H1 (cell line): ENCODE data around the gene PNLDC1. TPM values are rescaled to one million over a fixed set of nuclear protein-coding genes. Genes with fewer than 3 reads are reported as not detected.

Experiments
- CTCF ChIA-PET: fragments of 300-600 bp; sonication (Branson Sonifier 250); formaldehyde crosslinking; loops from one replicate; lab custom pipeline; 2021; ENCODE audit not compliant: partially characterized antibody; lab: Charles Lee
- POLR2A ChIA-PET: fragments of 300-600 bp; sonication (Branson Sonifier 250); formaldehyde crosslinking; loops from one replicate; lab custom pipeline; 2021; ENCODE audit warnings: inconsistent platforms; ENCODE audit not compliant: partially characterized antibody; lab: Charles Lee
- DNase-seq, 2 experiments: peaks; one replicate each; pipeline versions ENCODE4 v3.0.0 to v3.0.0-alpha.2; 2010 to 2022; ENCODE audit warnings: low spot score in 2 of 2, low read depth in 1 of 2, mixed read lengths in 1 of 2
- FAIRE-seq: peaks from 2 replicates; lab custom pipeline; 2011; peaks lifted over from hg19 to GRCh38; lab: Jason Lieb, UNC
- H2AFZ ChIP-seq: 2 replicates; pipeline ENCODE4 v1.8.1; 2012; ENCODE audit warnings: low read length, inconsistent platforms
- H2AK5ac ChIP-seq: 2 replicates; pipeline ENCODE4 v1.6.1; 2013; ENCODE audit warnings: low read depth, low read length
- H2BK120ac ChIP-seq: replicated peaks from 2 replicates; pipeline ENCODE3; 2013; ENCODE audit warnings: low read depth, low read length, inconsistent platforms
- H2BK12ac ChIP-seq: 2 replicates; pipeline ENCODE4 v1.6.1; 2013; ENCODE audit warnings: low read depth, low read length
- H2BK15ac ChIP-seq: 2 replicates; pipeline ENCODE4 v1.6.1; 2013; ENCODE audit warnings: low read length
- H2BK20ac ChIP-seq: 2 replicates; pipeline ENCODE4 v1.6.1; 2013; ENCODE audit warnings: low read length
- H2BK5ac ChIP-seq: 2 replicates; pipeline ENCODE4 v1.6.1; 2013; ENCODE audit warnings: low read depth, low read length
- H3K14ac ChIP-seq: 2 replicates; pipeline ENCODE4 v1.6.1; 2013; ENCODE audit warnings: inconsistent platforms; ENCODE audit not compliant: insufficient read length
- H3K18ac ChIP-seq: 2 replicates; pipeline ENCODE4 v1.6.1; 2013; ENCODE audit warnings: low read length; ENCODE audit errors: extremely low read depth
- H3K23ac ChIP-seq: 2 replicates; pipeline ENCODE4 v1.6.1; 2013; ENCODE audit warnings: inconsistent platforms; ENCODE audit not compliant: insufficient read length
- H3K23me2 ChIP-seq: 2 replicates; pipeline ENCODE4 v1.6.1; 2013; ENCODE audit warnings: low read depth, low read length
- H3K27ac ChIP-seq: 2 replicates; pipeline ENCODE4 v1.6.1; 2011; ENCODE audit warnings: low read depth, low read length, inconsistent platforms
- H3K27me3 ChIP-seq, 4 experiments: replicated peaks in 1 of 4; 1 replicate in 1 of 4; 2 replicates in 3 of 4; pipeline versions ENCODE4 v1.6.1 to v1.8.1; 2011 to 2013; ENCODE audit warnings: low read length in 3 of 4, mild to moderate bottlenecking in 3 of 4, inconsistent platforms in 2 of 4, mixed read lengths in 2 of 4, moderate library complexity in 1 of 4; ENCODE audit not compliant: control insufficient read depth in 3 of 4, insufficient read depth in 3 of 4; ENCODE audit errors: extremely low read depth in 1 of 4
- H3K36me3 ChIP-seq, 4 experiments: 2 replicates each; pipeline versions ENCODE4 v1.6.1 to v1.8.1; 2011 to 2013; ENCODE audit warnings: mild to moderate bottlenecking in 4 of 4, low read length in 3 of 4, moderate library complexity in 2 of 4, control low read depth in 1 of 4, inconsistent platforms in 1 of 4; ENCODE audit not compliant: insufficient read depth in 4 of 4, control insufficient read depth in 2 of 4
- H3K4ac ChIP-seq: replicated peaks from 2 replicates; pipeline ENCODE3; 2013; ENCODE audit warnings: low read length, low read depth, mixed read lengths, inconsistent platforms; ENCODE audit not compliant: insufficient read length
- H3K4me1 ChIP-seq, 4 experiments: replicated peaks in 1 of 4; 1 replicate in 1 of 4; 2 replicates in 3 of 4; pipeline versions ENCODE4 v1.6.1 to v1.8.1; 2011 to 2013; ENCODE audit warnings: low read length in 3 of 4, inconsistent platforms in 2 of 4, mixed read lengths in 1 of 4; ENCODE audit not compliant: insufficient read depth in 4 of 4, control insufficient read depth in 3 of 4
- H3K4me2 ChIP-seq, 2 experiments: 2 replicates each; pipeline versions ENCODE4 v1.6.1 to v1.8.1; 2011 to 2013; ENCODE audit warnings: low read depth in 2 of 2, low read length in 2 of 2, control low read depth in 1 of 2, inconsistent platforms in 1 of 2, mild to moderate bottlenecking in 1 of 2; ENCODE audit not compliant: insufficient read depth in 1 of 2
- H3K4me3 ChIP-seq, 4 experiments: fragments of 200-600, 300-600 bp in 1 of 4; sonication (generic), shearing (Covaris generic), sonication (Bioruptor Twin) in 1 of 4; 2 replicates each; pipeline versions ENCODE4 v1.5.1 to v1.8.1; 2011 to 2016; ENCODE audit warnings: low read length in 4 of 4, low read depth in 3 of 4, control low read depth in 2 of 4, inconsistent platforms in 2 of 4, mild to moderate bottlenecking in 2 of 4, mixed read lengths in 1 of 4, moderate library complexity in 1 of 4; ENCODE audit not compliant: insufficient read depth in 2 of 4; ENCODE audit errors: extremely low read depth in 1 of 4
- H3K56ac ChIP-seq: replicated peaks from 2 replicates; pipeline ENCODE3; 2013; ENCODE audit warnings: low read depth, mild to moderate bottlenecking, mixed read lengths, low read length, inconsistent platforms; ENCODE audit not compliant: insufficient read length
- H3K79me1 ChIP-seq: 2 replicates; pipeline ENCODE4 v1.6.1; 2013; ENCODE audit warnings: low read depth, low read length, control low read depth
- H3K79me2 ChIP-seq, 2 experiments: 2 replicates each; pipeline versions ENCODE4 v1.6.1 to v1.8.1; 2012 to 2013; ENCODE audit warnings: low read length in 2 of 2, mild to moderate bottlenecking in 2 of 2, inconsistent platforms in 1 of 2; ENCODE audit not compliant: insufficient read depth in 2 of 2, control insufficient read depth in 1 of 2
- H3K9ac ChIP-seq, 4 experiments: replicated peaks in 1 of 4; 1 replicate in 1 of 4; 2 replicates in 3 of 4; pipeline versions ENCODE4 v1.6.1 to v1.8.1; 2011 to 2013; ENCODE audit warnings: low read depth in 3 of 4, low read length in 3 of 4, control low read depth in 2 of 4, mild to moderate bottlenecking in 2 of 4, moderate library complexity in 2 of 4, inconsistent platforms in 1 of 4; ENCODE audit errors: extremely low read depth in 1 of 4
- H3K9me3 ChIP-seq, 2 experiments: 2 replicates each; pipeline versions ENCODE4 v1.6.1 to v1.8.1; 2012 to 2013; ENCODE audit warnings: mild to moderate bottlenecking in 2 of 2, moderate library complexity in 2 of 2, control low read depth in 1 of 2, inconsistent platforms in 1 of 2, low read depth in 1 of 2, low read length in 1 of 2, mixed read lengths in 1 of 2; ENCODE audit not compliant: insufficient read depth in 2 of 2
- H4K20me1 ChIP-seq, 2 experiments: replicated peaks in 1 of 2; 2 replicates each; pipeline versions ENCODE3 to v1.8.1; 2011 to 2013; ENCODE audit warnings: inconsistent platforms in 2 of 2, low read length in 2 of 2, mild to moderate bottlenecking in 1 of 2; ENCODE audit not compliant: insufficient read depth in 2 of 2, control insufficient read depth in 1 of 2
- H4K5ac ChIP-seq: 2 replicates; pipeline ENCODE4 v1.6.1; 2013; ENCODE audit warnings: low read length, low read depth, mixed read lengths, inconsistent platforms; ENCODE audit not compliant: insufficient read length
- H4K8ac ChIP-seq: 2 replicates; pipeline ENCODE4 v1.8.0; 2013; ENCODE audit warnings: mild to moderate bottlenecking, moderate library complexity, low read length, inconsistent platforms; ENCODE audit not compliant: insufficient read depth; ENCODE audit errors: extremely low read depth
- H4K91ac ChIP-seq: replicated peaks from 2 replicates; pipeline ENCODE3; 2013; ENCODE audit warnings: low read length, mixed read lengths, inconsistent platforms; ENCODE audit not compliant: insufficient read length
- ASH2L ChIP-seq: fragments of 200-600, 300-600 bp; sonication (generic); IDR thresholded peaks from one replicate; pipeline ENCODE4 v1.7.1; 2017; ENCODE audit warnings: low read length
- BCL11A ChIP-seq, 2 experiments: IDR thresholded peaks; one replicate each; pipeline ENCODE4 v1.6.1; 2011; ENCODE audit warnings: low read depth in 2 of 2, low read length in 2 of 2, mild to moderate bottlenecking in 2 of 2
- CTBP2 ChIP-seq: IDR thresholded peaks from 2 replicates; pipeline ENCODE4 v1.7.0; 2011; ENCODE audit warnings: borderline replicate concordance, mild to moderate bottlenecking, moderate library complexity, mixed read lengths, low read length; ENCODE audit not compliant: insufficient read depth, insufficient read length
- EGR1 ChIP-seq: IDR thresholded peaks from 2 replicates; pipeline ENCODE4 v1.6.1; 2011; ENCODE audit warnings: low read depth, low read length, borderline replicate concordance
- EZH2 ChIP-seq: fragments of 200-600 bp; sonication (generic); IDR thresholded peaks from 2 replicates; pipeline ENCODE4 v1.7.1; 2012; ENCODE audit warnings: low read depth, mild to moderate bottlenecking, moderate library complexity, low read length, inconsistent platforms; ENCODE audit not compliant: severe bottlenecking
- NRF1 ChIP-seq: IDR thresholded peaks from 2 replicates; pipeline ENCODE4 v1.6.1; 2011; ENCODE audit warnings: mild to moderate bottlenecking, low read depth, low read length, improper control_type of control experiment
- RBBP5 ChIP-seq: IDR thresholded peaks from 2 replicates; pipeline ENCODE4 v1.7.1; 2012; ENCODE audit warnings: low read depth, mild to moderate bottlenecking, inconsistent platforms, low read length, moderate library complexity, borderline replicate concordance
- SIX5 ChIP-seq: IDR thresholded peaks from 2 replicates; pipeline ENCODE4 v1.6.1; 2011; ENCODE audit warnings: mild to moderate bottlenecking, low read depth, low read length
- TBP ChIP-seq: IDR thresholded peaks from 2 replicates; pipeline ENCODE4 v1.6.1; 2011; ENCODE audit warnings: low read depth, low read length, improper control_type of control experiment
- TEAD4 ChIP-seq: IDR thresholded peaks from 2 replicates; pipeline ENCODE4 v1.6.1; 2012; ENCODE audit warnings: low read depth, low read length, inconsistent platforms, mixed read lengths
- WGBS, 2 experiments: shearing (Covaris generic) in 1 of 2; methylation state at CpG; one replicate each; pipeline versions ENCODE4 v1.1.6 to v1.1.7; 2013 to 2015; ENCODE audit warnings: low lambda C conversion rate in 2 of 2, mixed read lengths in 2 of 2, inconsistent platforms in 1 of 2, low coverage in 1 of 2, missing lambda C conversion rate in 1 of 2; ENCODE audit not compliant: insufficient replicate concordance in 2 of 2, insufficient coverage in 1 of 2, insufficient read length in 1 of 2; ENCODE audit errors: extremely low coverage in 1 of 2, missing lambda C conversion rate in 1 of 2; 5-methylcytosine and 5-hydroxymethylcytosine counted together
- polyA plus RNA-seq, 7 experiments: library from polyadenylated mRNA; depleted of rRNA in 3 of 7; stranded (reverse) in 5 of 7; unstranded in 2 of 7; fragments of >200 nt in 5 of 7; fragments of 200-250 nt in 2 of 7; gene quantifications; 1 replicate in 5 of 7; 2 replicates in 1 of 7; 4 replicates in 1 of 7; pipeline versions ENCODE4 v1.2.1 to v1.2.3, GENCODE V29; 2011 to 2013; ENCODE audit warnings: missing spikeins in 2 of 7, mixed read lengths in 2 of 7
- total RNA-seq: library from RNA; stranded (reverse); fragmentation: NEBNext Ultra II Directional; extraction: Animal tissue kit (Norgen Biotek cat#: 25700); gene quantifications from 2 replicates; pipeline ENCODE4 v1.2.1, GENCODE V29; 2021
- TF ChIP-seq, protein P1 (sequence below): IDR thresholded peaks from 2 replicates; pipeline ENCODE4 v1.6.1; 2011; ENCODE audit warnings: low read depth, mild to moderate bottlenecking, low read length; ENCODE audit not compliant: insufficient read depth
- TF ChIP-seq, protein P2 (sequence below): IDR thresholded peaks from 2 replicates; pipeline ENCODE4 v1.6.1; 2012; ENCODE audit warnings: inconsistent platforms

PNLDC1 gene
- total and polyA plus RNA-seq, 2 of the 8 experiments (the other 6 are each of a cell fraction or from before 2014, with no cell fraction given), result 0.15 to 0.34 TPM

DNA sequence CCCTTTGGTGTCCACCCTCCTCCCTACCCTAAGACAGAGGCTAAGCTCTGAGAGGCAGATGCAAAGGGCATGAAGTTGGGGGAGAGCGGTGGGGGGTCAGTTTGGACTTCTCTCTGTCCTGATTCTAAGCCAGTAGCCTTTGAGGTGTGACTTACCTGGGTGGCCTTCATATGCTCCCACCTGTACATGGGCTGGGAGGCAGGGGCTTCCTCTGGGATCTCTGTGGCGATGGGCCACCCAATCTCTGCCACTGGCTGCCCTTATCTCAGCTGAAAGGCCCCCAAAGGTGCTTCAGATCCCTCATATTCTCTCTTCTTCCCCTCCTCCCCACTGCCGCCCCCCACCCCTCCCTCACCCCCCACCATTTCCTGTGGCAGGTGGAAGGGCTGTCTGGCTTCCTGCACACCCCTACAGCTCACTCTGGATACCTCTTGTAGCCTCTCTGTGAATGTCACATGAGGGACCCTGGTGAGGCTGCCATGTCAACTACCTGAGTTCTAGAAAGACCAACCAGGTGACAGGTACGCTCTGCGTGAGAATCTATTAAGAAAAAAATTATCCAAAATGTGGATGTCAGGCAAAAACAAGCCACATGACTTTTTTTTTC lies 34.0 kb downstream of the PNLDC1 start:
- Histone ChIP-seq H2BK20ac (0 out of 2 replicates have a peak overlapping the region, but pooled peaks have one; percentile 38), H3K4me1 (peaks cover 0 to 20% (median 11%) of the 10 kb centered on the region in 4 experiments; a peak in 6 of 7 replicates), H3K79me1 (no peaks in the 10 kb centered on the region), H2BK12ac (0 out of 2 replicates have a peak overlapping the region, but pooled peaks have one; percentile 71), H3K36me3 (no peaks in the 10 kb centered on the region), H2AK5ac (no peak overlapping the region), H3K14ac (no peak overlapping the region), H3K9ac (no peak overlapping the region), H3K9me3 (no peaks in the 10 kb centered on the region; a peak in 1 of 4 replicates), H2BK15ac (peak overlapping the region; percentile 65; the same call in 1 of the 2 replicates), H3K23me2 (no peaks in the 10 kb centered on the region; the same call in 1 of the 2 replicates), H3K27ac (no peak overlapping the region), H2AFZ (peak overlapping the region; percentile 24; the same call in 1 of the 2 replicates), H2BK120ac (no peak overlapping the region), H3K4ac (no peak overlapping the region), H3K18ac (no peak overlapping the region; the same call in 1 of the 2 replicates), H3K23ac (no peak overlapping the region), H3K4me3 (no peak overlapping the region), H4K20me1 (no peaks in the 10 kb centered on the region), H3K27me3 (no peaks in the 10 kb centered on the region; a peak in 1 of 7 replicates), H4K5ac (no peak overlapping the region), H3K56ac (no peak overlapping the region), H4K91ac (peak overlapping the region; percentile 50), H3K79me2 (no peaks in the 10 kb centered on the region), H4K8ac (no peak overlapping the region), H2BK5ac (no peak overlapping the region; the same call in 1 of the 2 replicates), H3K4me2 (no peak overlapping the region)
- DNase-seq (no peak), FAIRE-seq (no peak)
- CTCF ChIA-PET, result interaction anchor here (0.7 to 3.7 kb wide), 8 partner anchors 11 to 428 kb away, joined by 3 to 14 read pairs (median 4); no protein-coding TSS in a partner anchor
- POLR2A ChIA-PET, result interaction anchor here (0.6 to 1.2 kb wide), 4 partner anchors 14 to 137 kb away, joined by 3 to 4 read pairs (median 3); partner anchors contain the start of gene MRPL18
- WGBS, 2 experiments, result 86% methylated on average over 4 of the region's 5 CpGs; no CpG with 5 or more reads in 1 of the 2 experiments
- TF ChIP-seq NRF1 (no peak), CTBP2 (no peak), SIX5 (no peak), TEAD4 (no peak), BCL11A (IDR thresholded peaks at IDR 0.05; ENCODE audit: low read depth in 2 of 2, low read length in 2 of 2) (no peak), TBP (no peak), EGR1 (no peak), RBBP5 (no peak), EZH2 (no peak), ASH2L (no peak)
- TF ChIP-seq, protein P1, sequence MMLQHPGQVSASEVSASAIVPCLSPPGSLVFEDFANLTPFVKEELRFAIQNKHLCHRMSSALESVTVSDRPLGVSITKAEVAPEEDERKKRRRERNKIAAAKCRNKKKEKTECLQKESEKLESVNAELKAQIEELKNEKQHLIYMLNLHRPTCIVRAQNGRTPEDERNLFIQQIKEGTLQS, result no peak
- TF ChIP-seq, protein P2, sequence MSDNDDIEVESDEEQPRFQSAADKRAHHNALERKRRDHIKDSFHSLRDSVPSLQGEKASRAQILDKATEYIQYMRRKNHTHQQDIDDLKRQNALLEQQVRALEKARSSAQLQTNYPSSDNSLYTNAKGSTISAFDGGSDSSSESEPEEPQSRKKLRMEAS, result no peak
